Measurements from ENCODE around the gene SEMA5A.

The SEMA5A gene

DNA sequence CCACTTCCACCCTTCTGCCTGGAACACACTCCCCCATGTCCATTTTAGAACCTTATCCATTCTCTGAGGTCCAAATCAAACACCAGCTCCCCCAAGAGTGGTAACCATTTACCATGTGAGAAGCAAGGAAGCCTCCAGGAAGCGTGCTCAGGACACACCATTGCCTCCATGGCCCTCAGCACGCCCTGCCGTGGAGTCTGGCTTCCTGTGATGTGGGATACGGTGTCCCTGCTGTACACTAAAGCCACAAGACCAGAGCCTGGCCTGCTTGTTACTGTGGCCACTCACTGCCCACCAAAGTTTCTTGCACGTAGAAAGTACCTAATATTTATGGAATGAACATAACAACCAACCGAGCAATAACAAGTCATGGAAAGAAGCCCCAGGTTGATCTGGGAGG lies 151.7 kb downstream of the SEMA5A start:
- no peak for DNase-seq

DNA sequence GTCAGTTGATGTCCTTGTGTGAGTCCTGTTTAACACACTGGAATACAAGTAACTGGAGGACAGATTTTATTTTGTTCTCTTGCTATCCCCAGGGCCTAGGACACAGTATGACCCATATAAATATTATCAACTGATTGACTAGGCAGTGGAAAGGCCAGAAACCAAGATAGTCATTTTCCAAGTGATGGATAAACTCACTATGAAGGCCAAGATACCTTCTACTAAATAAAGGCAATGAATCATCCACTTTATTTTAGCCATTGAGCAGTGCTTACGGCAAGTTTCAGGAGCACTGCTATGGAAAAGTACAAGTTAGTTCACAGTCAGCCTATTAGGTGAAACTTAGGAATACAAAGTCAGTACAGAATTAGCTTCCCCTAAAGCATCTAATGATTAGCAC lies 153.2 kb downstream of the SEMA5A start:
- DNase-seq: no peak

GRCh38 chr5:9391080-9391479 lies 154.8 kb downstream of the SEMA5A start:
- no peak for DNase-seq

DNA sequence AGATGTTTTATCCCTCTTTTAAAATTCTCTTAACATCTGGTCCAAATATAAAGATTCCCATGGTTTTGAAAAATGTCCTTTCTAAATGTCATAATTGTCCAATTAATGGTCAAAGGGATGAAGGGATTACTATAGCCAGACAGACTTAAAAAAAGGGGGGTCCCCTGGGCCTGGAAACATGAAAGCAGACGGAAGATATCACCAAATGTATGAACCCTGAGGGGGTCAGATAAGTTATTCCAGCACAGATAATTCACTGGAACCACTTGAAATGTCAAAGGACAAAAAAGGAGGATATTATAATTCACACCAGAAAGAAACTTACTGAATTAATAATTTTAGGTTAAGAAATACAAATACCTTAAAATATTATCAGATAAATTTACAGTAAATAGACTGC lies 155.8 kb downstream of the SEMA5A start:
- no peak for DNase-seq

DNA sequence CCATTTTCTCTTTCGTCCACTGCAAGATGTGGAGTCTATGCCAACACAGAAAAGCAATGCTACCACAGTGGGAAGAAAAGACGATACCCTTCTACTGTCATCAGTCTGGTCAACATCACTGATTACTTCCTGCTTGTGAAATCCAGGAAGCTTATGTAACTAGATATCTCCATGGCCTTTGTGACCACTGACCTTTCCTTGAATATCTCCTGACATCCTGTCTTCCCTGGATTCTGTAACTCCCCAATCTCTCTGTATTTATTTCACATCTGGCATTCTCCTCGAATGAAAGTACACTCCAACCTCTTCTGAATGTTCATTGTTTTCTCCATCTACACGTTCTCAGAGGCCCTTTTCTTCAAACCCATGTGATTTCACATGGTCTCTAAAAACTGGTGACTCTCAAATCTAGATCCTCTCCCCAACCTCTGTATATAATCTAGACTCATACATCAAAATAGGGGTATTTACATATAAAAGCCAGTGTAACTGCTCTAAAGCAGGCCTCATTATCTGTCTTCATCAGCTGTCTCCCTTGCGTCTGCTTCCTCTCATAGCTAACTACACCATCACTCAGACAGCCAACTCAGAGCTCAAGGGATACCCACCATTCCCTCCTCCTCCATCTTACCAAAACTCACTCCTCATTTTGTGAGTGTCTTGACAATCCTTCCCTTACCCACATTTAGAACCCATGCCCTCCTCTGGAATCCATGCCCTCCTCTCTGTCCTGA lies 156.8 kb downstream of the SEMA5A start:
- no peak for DNase-seq

- DNase-seq: no peak
These were observed 158.0 kb downstream of the SEMA5A start for GRCh38 chr5:9387879-9388278.

- no peak for DNase-seq
These were observed 158.9 kb downstream of the SEMA5A start for GRCh38 chr5:9386945-9387344.

DNA sequence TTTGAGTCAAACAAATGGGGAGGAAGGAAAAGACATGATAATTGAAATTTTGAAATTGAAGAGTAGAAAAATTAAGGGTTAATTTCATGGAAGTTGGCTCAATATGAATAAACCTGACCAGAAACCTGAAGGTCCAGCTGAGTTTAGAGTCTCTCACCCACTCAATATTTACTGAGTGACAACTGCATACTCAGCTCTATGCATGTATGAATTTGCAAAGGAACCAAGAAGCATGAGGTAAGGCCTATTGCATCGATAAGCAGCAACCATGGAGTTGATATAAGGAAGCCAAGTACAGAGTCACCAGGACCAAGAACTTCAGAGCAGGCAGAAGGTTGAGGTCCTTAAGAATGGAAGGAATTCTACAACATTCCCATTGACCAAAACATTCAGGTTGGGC lies 163.4 kb downstream of the SEMA5A start:
- DNase-seq: no peak

GRCh38 chr5:9381464-9381863 lies 164.4 kb downstream of the SEMA5A start:
- no peak for DNase-seq

DNA sequence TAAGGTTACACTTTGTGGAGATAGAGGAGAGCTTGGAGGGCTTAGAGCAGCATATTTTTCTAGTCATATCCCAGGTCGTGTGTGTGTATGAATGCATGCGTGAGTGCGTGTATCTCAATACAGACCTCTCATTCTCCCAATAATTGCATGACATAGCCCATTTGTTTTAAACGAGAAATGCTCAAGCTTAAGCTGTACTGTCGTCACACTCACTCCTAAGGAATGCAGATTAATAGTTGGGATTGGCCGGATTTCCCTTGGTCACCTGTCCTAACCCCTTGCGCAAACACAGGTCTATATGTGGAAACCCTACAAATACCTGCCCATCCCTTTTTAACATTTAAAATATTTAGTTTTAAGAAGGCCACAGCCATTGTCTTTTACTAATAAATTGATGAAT lies 165.8 kb downstream of the SEMA5A start:
- no peak for DNase-seq

- DNase-seq: no peak
These were observed 169.3 kb downstream of the SEMA5A start for GRCh38 chr5:9376363-9377117.

GRCh38 chr5:9375756-9376155 lies 170.1 kb downstream of the SEMA5A start:
- no peak for DNase-seq

GRCh38 chr5:9374025-9374424 lies 171.8 kb downstream of the SEMA5A start:
- DNase-seq: no peak

DNA sequence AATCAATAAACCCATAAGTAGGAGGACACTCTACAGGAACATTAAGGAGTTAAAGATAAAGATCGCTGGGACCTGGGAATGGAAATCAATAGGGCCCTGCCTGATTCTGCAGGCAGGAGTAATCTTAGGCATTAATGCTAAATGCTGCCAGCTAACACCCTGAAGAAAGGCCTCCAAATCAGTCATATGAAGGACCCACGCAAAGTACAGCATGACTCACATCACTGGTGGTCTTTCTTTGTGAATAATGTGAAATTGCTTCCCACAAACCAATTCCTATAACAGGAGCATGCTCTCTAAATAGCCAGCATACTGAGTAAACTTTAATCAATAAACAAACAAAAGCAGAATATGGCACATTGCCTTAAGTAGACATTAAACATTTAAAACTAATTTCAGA lies 172.3 kb downstream of the SEMA5A start:
- DNase-seq: no peak

- DNase-seq: no peak
These were observed 175.6 kb downstream of the SEMA5A start for GRCh38 chr5:9370256-9370655.

GRCh38 chr5:9365512-9365911 lies 180.4 kb downstream of the SEMA5A start:
- DNase-seq: no peak

- DNase-seq: no peak
These were observed 182.4 kb downstream of the SEMA5A start for GRCh38 chr5:9363449-9363848.

DNA sequence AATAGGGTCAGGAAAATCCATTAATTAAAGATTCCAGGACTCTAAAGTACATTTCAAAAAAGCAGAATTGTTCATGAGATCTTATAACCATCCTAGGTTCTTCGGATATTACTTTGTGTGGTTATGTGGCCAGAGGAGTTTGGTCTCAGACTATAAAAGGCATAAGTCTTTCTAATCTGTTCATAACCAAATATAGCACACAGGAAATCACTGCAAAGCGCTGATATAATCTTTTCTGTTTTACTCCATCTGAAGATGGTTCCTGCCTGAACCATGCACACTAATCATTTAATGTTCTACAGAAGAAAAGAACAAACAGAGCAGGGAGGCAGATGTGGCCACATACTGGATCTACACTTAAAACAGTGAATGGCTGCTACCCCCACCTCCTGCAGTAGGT lies 182.8 kb downstream of the SEMA5A start:
- no peak for DNase-seq

GRCh38 chr5:9362600-9362999 lies 183.3 kb downstream of the SEMA5A start:
- DNase-seq: no peak

DNA sequence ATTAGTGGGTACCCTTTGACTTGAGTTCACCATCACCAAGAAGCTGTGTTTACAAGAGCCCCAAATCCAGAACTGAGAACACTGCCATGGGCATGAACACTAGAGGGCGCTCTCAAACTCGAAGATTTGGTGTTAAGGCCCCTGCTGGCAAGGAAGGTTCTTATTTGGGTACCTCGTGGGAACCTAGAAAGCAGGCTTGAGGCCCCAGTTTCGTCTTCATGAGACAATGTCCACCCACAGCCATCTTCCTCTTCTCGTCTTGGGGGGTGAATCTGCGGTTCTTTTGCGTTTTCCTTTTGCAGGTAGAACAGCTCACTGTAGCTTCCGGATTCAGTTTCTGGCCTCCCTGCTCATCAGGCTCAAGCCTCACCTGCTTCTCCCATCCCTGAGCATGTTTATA lies 184.0 kb downstream of the SEMA5A start:
- no peak for DNase-seq

DNA sequence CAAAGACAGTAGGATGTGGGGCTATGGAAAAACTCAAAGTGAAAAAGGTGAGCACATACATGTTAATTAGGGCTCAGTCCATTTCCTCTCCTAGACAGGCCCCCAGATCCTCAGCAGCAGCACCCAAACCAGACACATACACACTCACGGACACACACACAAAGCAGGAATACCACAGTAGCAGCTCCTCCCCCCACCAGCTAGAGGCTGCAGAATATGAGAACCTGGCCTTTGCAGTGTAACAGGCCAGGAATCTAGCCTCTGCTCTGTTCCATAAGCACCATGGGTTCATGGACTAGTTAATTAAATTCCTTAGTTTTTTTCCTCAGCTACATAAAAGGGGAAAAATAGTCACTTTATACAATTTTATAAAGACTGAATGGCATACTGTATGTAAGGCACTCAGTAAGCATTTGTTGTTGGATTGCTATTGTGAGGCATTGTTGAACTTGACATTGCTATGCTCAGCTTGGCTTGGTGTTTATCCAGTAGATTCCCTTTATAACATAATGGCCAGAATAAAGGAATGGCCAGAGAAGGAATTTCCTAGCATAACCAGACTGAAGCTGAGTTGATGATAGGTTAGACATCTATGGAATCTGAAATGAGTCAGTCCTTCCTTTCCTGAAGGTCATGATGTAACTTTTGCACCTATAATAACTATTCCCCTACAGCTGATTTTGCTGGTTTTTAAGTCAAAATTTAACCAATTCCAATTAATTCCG lies 186.8 kb downstream of the SEMA5A start:
- no peak for DNase-seq

GRCh38 chr5:9356351-9356825 lies 189.5 kb downstream of the SEMA5A start:
- DNase-seq: no peak

GRCh38 chr5:9354336-9355081 lies 191.4 kb downstream of the SEMA5A start:
- DNase-seq: no peak
